GM21528 (cell line): ENCODE data around the gene UQCR11.

ENCODE experiments used
- ATAC-seq: cut with Tn5 transposase; IDR thresholded peaks from one replicate; pipeline ENCODE4 v1.9.1; 2021; ENCODE audit warnings: mild to moderate bottlenecking, moderate library complexity; ENCODE audit not compliant: unreplicated experiment, low FRiP score

UQCR11 gene

GRCh38 chr19:1618157-1619093, 13.2 kb upstream of the UQCR11 start:
- ATAC-seq = no peak

- no peak for ATAC-seq
These were observed 11.6 kb upstream of the UQCR11 start for GRCh38 chr19:1616875-1617274.

- ATAC-seq = no peak
These were observed 11.1 kb upstream of the UQCR11 start for GRCh38 chr19:1616396-1616795.

GRCh38 chr19:1615156-1615765, 10.0 kb upstream of the UQCR11 start:
- no peak for ATAC-seq

GRCh38 chr19:1613808-1614570, 8.7 kb upstream of the UQCR11 start:
- ATAC-seq = no peak

GRCh38 chr19:1613146-1613545, 7.9 kb upstream of the UQCR11 start:
- no peak for ATAC-seq

GRCh38 chr19:1612114-1613086, 7.1 kb upstream of the UQCR11 start:
- ATAC-seq = no peak

- no peak for ATAC-seq
These were observed 6.1 kb upstream of the UQCR11 start for GRCh38 chr19:1611353-1611752.

- ATAC-seq = no peak
These were observed 5.3 kb upstream of the UQCR11 start for GRCh38 chr19:1610579-1610978.

GRCh38 chr19:1609680-1610474, 4.6 kb upstream of the UQCR11 start:
- no peak for ATAC-seq

- ATAC-seq = no peak
These were observed 3.8 kb upstream of the UQCR11 start for GRCh38 chr19:1609103-1609396.

- no peak for ATAC-seq
These were observed 3.3 kb upstream of the UQCR11 start for GRCh38 chr19:1608359-1609102.

- no peak for ATAC-seq
These were observed 933 bp upstream of the UQCR11 start for GRCh38 chr19:1606138-1606651.

GRCh38 chr19:1602091-1602707, 3.1 kb downstream of the UQCR11 start:
- no peak for ATAC-seq

- no peak for ATAC-seq
These were observed 3.6 kb downstream of the UQCR11 start for GRCh38 chr19:1601613-1602064.

GRCh38 chr19:1599460-1599846, 5.8 kb downstream of the UQCR11 start:
- ATAC-seq = no peak

GRCh38 chr19:1598777-1599459, 6.3 kb downstream of the UQCR11 start:
- no peak for ATAC-seq

GRCh38 chr19:1593501-1593772, 11.8 kb downstream of the UQCR11 start:
- ATAC-seq = no peak
